ENCODE data around the gene GLI3.
A peak's percentile ranks its signal among the peaks of the same experiment; 100 is the strongest.

Gene GLI3

DNA sequence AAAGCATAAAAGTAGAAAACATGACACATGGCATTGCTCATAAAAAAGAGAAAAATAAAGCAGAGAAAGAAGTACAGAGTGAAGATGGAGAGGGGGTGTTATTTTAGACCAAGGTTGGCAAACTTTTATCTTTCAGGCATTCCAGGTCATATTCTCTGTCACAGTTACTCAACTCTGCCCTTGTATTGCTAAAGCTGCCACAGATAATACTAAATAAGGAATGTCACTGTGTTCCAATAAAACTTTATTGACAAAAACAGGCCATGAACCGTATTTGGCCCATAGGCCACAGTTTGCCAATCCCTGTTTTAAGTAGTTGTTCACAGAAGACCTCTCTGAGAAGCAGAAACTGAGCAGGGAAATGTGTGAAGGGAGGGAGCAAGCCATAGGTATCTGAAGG, 167.4 kb downstream of the GLI3 start:
- Histone ChIP-seq H3K27me3 (no peaks in the 10 kb centered on the region), H3K9me3 (replicated peaks in 1 of 11) (no peaks in the 10 kb centered on the region; a peak in 1 of 22 replicates), H3K4me1 (peaks cover 6 to 65% (median 15%) of the 10 kb centered on the region in 10 experiments; a peak in 17 of 20 replicates), H3K9ac (no peak overlapping the region), H3K36me3 (peaks cover 0 to 14% (median 8%) of the 10 kb centered on the region in 11 experiments; a peak in 8 of 22 replicates), H3K4me2 (peak overlapping the region in 2 of 11 experiments; percentile 1 to 47; a peak in 3 of 22 replicates), H4K20me1 (no peaks in the 10 kb centered on the region), H3K27ac (no peak overlapping the region), H3K4me3 (no peak overlapping the region)
- no peak for TF ChIP-seq Cebpa-rat (IDR thresholded peaks at IDR 0.05)

DNA sequence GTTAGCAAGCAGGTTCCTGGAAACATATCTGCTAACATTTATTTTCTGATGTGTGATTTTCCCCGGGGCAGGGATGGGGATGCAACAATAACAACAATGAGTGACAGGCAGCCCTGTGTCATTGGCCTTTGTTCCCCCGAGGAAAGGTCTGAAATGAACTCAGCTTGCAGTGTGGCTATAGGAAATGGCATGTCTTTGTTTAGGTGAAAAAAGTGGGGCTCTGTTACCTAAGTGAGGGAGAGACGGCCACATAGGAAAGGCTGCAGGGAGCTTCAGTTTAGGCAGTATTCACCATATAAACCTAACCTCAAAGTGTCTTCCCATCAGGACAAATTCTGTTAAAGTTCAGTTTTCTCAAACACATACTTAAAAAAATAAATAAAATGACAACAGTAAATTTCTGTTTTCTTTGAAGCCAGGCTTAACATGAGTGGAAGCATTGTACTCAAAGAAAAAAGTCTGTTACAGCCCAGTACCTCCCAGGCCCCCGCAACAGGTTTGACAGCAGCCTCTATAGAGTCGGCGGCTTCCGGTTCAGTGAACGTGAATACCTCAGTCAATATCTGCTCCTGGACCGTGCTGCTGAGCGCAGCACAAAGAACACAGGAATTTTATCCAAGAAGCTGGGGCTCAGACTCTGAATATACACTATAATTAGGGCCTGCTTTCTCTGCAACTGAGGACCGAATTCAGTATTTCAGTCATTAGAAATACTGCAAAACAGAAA, 168.3 kb downstream of the GLI3 start:
- Histone ChIP-seq H3K9ac (no peak overlapping the region), H3K4me2 (peak overlapping the region in 2 of 11 experiments; percentile 1 to 6; a peak in 3 of 22 replicates), H3K4me1 (peaks cover 6 to 58% (median 15%) of the 10 kb centered on the region in 10 experiments; a peak in 17 of 20 replicates), H3K4me3 (no peak overlapping the region), H3K9me3 (replicated peaks in 1 of 11) (no peaks in the 10 kb centered on the region; a peak in 1 of 22 replicates), H3K36me3 (peaks cover 0 to 11% (median 0%) of the 10 kb centered on the region in 11 experiments; a peak in 1 of 22 replicates), H4K20me1 (no peaks in the 10 kb centered on the region), H3K27me3 (no peaks in the 10 kb centered on the region), H3K27ac (no peak overlapping the region)
- no peak for TF ChIP-seq Cebpa-rat (IDR thresholded peaks at IDR 0.05)

- no peak overlapping the region for H3K27ac ChIP-seq
- peaks cover 4 to 35% (median 16%) of the 10 kb centered on the region in 10 experiments; a peak in 18 of 20 replicates for H3K4me1 ChIP-seq
- TF ChIP-seq Cebpa-rat (IDR thresholded peaks at IDR 0.05), result no peak
- H4K20me1 ChIP-seq, result no peaks in the 10 kb centered on the region
- H3K27me3 ChIP-seq, result no peaks in the 10 kb centered on the region
- H3K36me3 ChIP-seq, result peaks cover 0 to 11% (median 0%) of the 10 kb centered on the region in 11 experiments; a peak in 1 of 22 replicates
- H3K9me3 ChIP-seq (replicated peaks in 1 of 11), result no peaks in the 10 kb centered on the region; a peak in 1 of 22 replicates
- no peak overlapping the region for H3K9ac ChIP-seq
- no peak overlapping the region for H3K4me3 ChIP-seq
- no peak overlapping the region for H3K4me2 ChIP-seq
These were observed 171.1 kb downstream of the GLI3 start for GRCh38 chr7:42065942-42066341.

- no peak overlapping the region for H3K27ac ChIP-seq
- H4K20me1 ChIP-seq, result no peaks in the 10 kb centered on the region
- H3K36me3 ChIP-seq, result 0 out of 22 replicates have a peak, but pooled peaks cover 0 to 11% (median 0%) of the 10 kb centered on the region in 11 experiments
- peak overlapping the region in 1 of 11 experiments; percentile 33; a peak in 1 of 22 replicates for H3K4me2 ChIP-seq
- TF ChIP-seq Cebpa-rat (IDR thresholded peaks at IDR 0.05), result no peak
- H3K4me3 ChIP-seq, result no peak overlapping the region
- no peak overlapping the region for H3K9ac ChIP-seq
- H3K27me3 ChIP-seq, result no peaks in the 10 kb centered on the region
- peaks cover 2 to 33% (median 12%) of the 10 kb centered on the region in 10 experiments; a peak in 19 of 20 replicates for H3K4me1 ChIP-seq
- H3K9me3 ChIP-seq (replicated peaks in 1 of 11), result no peaks in the 10 kb centered on the region; a peak in 1 of 22 replicates
These were observed 172.0 kb downstream of the GLI3 start for GRCh38 chr7:42065015-42065414.

DNA sequence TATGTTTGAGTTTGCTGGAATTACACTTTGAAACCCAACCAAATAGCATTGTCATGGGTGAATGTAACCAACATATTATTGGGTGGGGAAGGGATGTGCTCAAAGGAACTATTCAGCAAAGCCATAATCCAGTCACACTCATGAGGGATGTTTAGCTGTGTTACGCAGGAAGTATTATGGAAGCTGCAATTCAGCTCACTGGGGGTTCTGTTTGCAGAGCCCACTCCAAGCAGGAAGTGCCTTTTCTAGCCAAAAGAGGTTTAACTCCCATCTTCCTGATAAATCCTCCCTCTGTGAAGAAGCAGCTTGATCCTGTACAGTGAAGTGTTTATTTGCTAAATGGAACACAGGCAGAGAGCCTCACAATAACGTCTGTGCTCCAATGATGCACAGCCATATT, 172.5 kb downstream of the GLI3 start:
- H3K27ac ChIP-seq, result no peak overlapping the region
- peaks cover 7 to 33% (median 16%) of the 10 kb centered on the region in 10 experiments for H3K4me1 ChIP-seq
- 0 out of 22 replicates have a peak, but pooled peaks cover 0 to 11% (median 0%) of the 10 kb centered on the region in 11 experiments for H3K36me3 ChIP-seq
- TF ChIP-seq Cebpa-rat (IDR thresholded peaks at IDR 0.05), result no peak
- H3K4me3 ChIP-seq, result no peak overlapping the region
- no peaks in the 10 kb centered on the region for H3K27me3 ChIP-seq
- H3K4me2 ChIP-seq, result peak overlapping the region in 1 of 11 experiments; percentile 33; a peak in 1 of 22 replicates
- no peaks in the 10 kb centered on the region for H3K9me3 ChIP-seq (replicated peaks in 1 of 11)
- no peak overlapping the region for H3K9ac ChIP-seq
- H4K20me1 ChIP-seq, result no peaks in the 10 kb centered on the region

DNA sequence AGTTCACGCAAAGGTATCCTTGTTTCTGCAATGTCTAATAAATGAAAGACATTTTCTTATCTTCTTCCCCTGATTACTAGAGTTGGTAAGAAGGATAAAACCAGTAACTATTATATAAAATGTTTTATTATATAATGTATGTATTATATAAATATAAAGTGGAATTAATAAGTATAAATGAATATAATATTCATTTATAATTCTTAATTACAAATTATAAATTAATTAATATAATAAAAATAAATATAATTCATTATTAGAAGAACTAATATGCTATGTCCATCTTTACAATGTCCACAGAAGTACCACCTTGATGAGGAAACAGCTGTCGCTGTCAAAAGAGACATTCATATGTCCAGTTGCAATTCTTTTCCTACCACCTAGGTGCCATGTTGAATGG, 177.7 kb downstream of the GLI3 start:
- Histone ChIP-seq H3K4me3 (no peak overlapping the region), H3K4me1 (peaks cover 8 to 25% (median 15%) of the 10 kb centered on the region in 10 experiments), H3K9me3 (replicated peaks in 1 of 11) (peaks cover 7 to 16% (median 12%) of the 10 kb centered on the region in 11 experiments; a peak in 17 of 22 replicates), H3K27me3 (no peaks in the 10 kb centered on the region), H3K9ac (no peak overlapping the region), H3K36me3 (peaks cover 0 to 10% (median 0%) of the 10 kb centered on the region in 11 experiments; a peak in 3 of 22 replicates), H3K27ac (peak overlapping the region in 1 of 11 experiments; percentile 9; a peak in 2 of 22 replicates), H3K4me2 (peak overlapping the region; percentile 44 to 72 (median 57); a peak in 21 of 22 replicates), H4K20me1 (no peaks in the 10 kb centered on the region)
- no peak for TF ChIP-seq Cebpa-rat (IDR thresholded peaks at IDR 0.05)

DNA sequence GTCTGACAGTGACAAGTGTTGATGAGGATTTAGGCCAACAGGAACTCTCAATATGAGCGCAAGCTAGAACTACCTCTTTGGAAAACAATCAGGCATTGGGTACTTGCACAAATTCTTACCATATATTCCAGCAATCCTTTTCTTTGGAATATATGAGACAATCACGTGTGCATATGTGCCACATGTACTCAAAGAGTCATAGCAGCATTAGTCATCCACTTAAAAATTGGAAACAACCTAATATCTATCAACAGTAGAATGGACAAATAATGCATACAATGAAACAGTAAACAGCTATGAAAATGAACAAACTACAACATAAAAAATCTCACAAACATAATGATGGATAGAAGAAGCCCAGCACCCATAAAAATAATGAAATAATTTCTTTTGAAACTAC, 179.7 kb downstream of the GLI3 start:
- H3K27ac ChIP-seq, result no peak overlapping the region
- no peak for TF ChIP-seq Cebpa-rat (IDR thresholded peaks at IDR 0.05)
- H3K4me2 ChIP-seq, result no peak overlapping the region
- H4K20me1 ChIP-seq, result no peaks in the 10 kb centered on the region
- H3K36me3 ChIP-seq, result peaks cover 0 to 12% (median 0%) of the 10 kb centered on the region in 11 experiments; a peak in 5 of 22 replicates
- H3K4me3 ChIP-seq, result no peak overlapping the region
- no peak overlapping the region for H3K9ac ChIP-seq
- H3K4me1 ChIP-seq, result peaks cover 8 to 25% (median 15%) of the 10 kb centered on the region in 10 experiments
- H3K27me3 ChIP-seq, result no peaks in the 10 kb centered on the region
- peaks cover 7 to 16% (median 12%) of the 10 kb centered on the region in 11 experiments; a peak in 17 of 22 replicates for H3K9me3 ChIP-seq (replicated peaks in 1 of 11)

DNA sequence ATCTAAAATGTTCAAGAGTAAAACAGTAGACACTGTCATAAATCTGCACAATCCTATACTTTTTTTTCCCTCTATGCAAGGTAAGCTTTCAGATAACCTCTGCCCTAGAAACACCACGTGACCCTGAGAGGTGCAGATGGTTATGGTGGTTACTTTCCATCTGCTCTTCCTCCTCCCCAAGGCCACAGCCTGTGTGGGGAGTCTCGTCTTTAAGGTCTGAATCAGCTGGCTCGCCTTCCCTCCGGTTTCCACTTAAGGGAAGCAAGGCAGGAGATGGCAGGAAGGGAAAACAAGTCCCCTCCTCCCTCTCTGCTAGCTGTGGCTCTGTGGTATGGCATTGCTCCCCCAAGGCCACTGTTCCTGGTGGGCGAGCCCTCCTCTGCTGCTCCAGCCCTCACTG, 181.8 kb downstream of the GLI3 start:
- no peak overlapping the region for H3K4me2 ChIP-seq
- no peak overlapping the region for H3K9ac ChIP-seq

DNA sequence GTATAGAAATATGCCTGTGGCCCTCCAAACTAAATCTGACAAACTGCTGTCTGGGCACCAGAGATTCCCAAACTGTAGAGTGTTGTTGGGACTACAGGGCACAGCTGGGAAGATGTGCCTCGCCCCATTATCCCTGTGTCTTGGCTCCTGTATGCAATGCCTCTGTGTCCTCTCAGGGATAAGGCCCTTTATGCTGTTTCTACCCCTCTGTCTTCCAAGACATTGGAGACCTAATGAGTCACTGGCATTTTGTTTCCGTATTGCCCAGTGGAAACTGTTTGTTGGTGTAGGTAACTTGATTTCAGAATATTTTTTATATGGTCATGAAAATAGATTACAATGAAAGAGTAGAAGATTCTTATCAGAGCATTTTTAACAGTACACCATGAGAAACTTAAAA, 183.2 kb downstream of the GLI3 start:
- H3K4me3 ChIP-seq, result no peak overlapping the region
- peaks cover 7 to 16% (median 12%) of the 10 kb centered on the region in 11 experiments; a peak in 17 of 22 replicates for H3K9me3 ChIP-seq (replicated peaks in 1 of 11)
- no peak for TF ChIP-seq Cebpa-rat (IDR thresholded peaks at IDR 0.05)
- H3K9ac ChIP-seq, result no peak overlapping the region
- no peaks in the 10 kb centered on the region for H3K27me3 ChIP-seq
- H3K4me1 ChIP-seq, result 0 out of 20 replicates have a peak, but pooled peaks cover 0 to 2% (median 0%) of the 10 kb centered on the region in 10 experiments
- no peak overlapping the region for H3K27ac ChIP-seq
- peaks cover 0 to 12% (median 4%) of the 10 kb centered on the region in 11 experiments; a peak in 5 of 22 replicates for H3K36me3 ChIP-seq
- no peak overlapping the region for H3K4me2 ChIP-seq
- H4K20me1 ChIP-seq, result no peaks in the 10 kb centered on the region

More for the DNA sequence above, 181.8 kb downstream of the GLI3 start:
- Histone ChIP-seq H3K27me3 (no peaks in the 10 kb centered on the region), H3K27ac (no peak overlapping the region), H3K9me3 (replicated peaks in 1 of 11) (peaks cover 7 to 16% (median 12%) of the 10 kb centered on the region in 11 experiments; a peak in 17 of 22 replicates), H3K36me3 (peaks cover 0 to 12% (median 4%) of the 10 kb centered on the region in 11 experiments; a peak in 5 of 22 replicates), H3K4me3 (no peak overlapping the region), H3K4me1 (peaks cover 8 to 14% (median 9%) of the 10 kb centered on the region in 10 experiments), H4K20me1 (no peaks in the 10 kb centered on the region)
- no peak for TF ChIP-seq Cebpa-rat (IDR thresholded peaks at IDR 0.05)

Measured in BLaER1 treated with 17β-estradiol and CSF1 and Interleukin-3, amounts not matched to agents 10 nM and 100 nM (cell line).